Measurements from ENCODE around the gene ITPA. TPM values are rescaled to one million over a fixed set of nuclear protein-coding genes. Genes with fewer than 3 reads are reported as not detected.

Gene ITPA
- total and polyA plus RNA-seq, 2 of the 8 experiments (the other 6 are each of a cell fraction or from before 2014, with no cell fraction given) = 88.2 to 94.0 TPM

- no peak for TF ChIP-seq CHD7 (IDR thresholded peaks at IDR 0.05; ENCODE audit: insufficient replicate concordance, low read length)
- no peak for TF ChIP-seq BRCA1 (IDR thresholded peaks at IDR 0.05; ENCODE audit: low read depth, low read length)
- no peak for TF ChIP-seq NRF1 (IDR thresholded peaks at IDR 0.05; ENCODE audit: low read depth, low read length)
- no peak for TF ChIP-seq CREB1 (IDR thresholded peaks at IDR 0.05)
- TF ChIP-seq BCL11A (IDR thresholded peaks at IDR 0.05; ENCODE audit: low read depth in 2 of 2, low read length in 2 of 2) = no peak
- no peak for TF ChIP-seq SIX5 (IDR thresholded peaks at IDR 0.05; ENCODE audit: low read depth, low read length)
- TF ChIP-seq MAX (IDR thresholded peaks at IDR 0.05) = no peak
- TF ChIP-seq TEAD4 (IDR thresholded peaks at IDR 0.05; ENCODE audit: low read depth, low read length) = no peak
- TF ChIP-seq SP1 (IDR thresholded peaks at IDR 0.05; ENCODE audit: low read depth, low read length) = no peak
- no peak for TF ChIP-seq TAF1 (IDR thresholded peaks at IDR 0.05; ENCODE audit: low read depth, low read length)
- no peak for TF ChIP-seq CHD2 (IDR thresholded peaks at IDR 0.05; ENCODE audit: low read length)
- no peak for TF ChIP-seq TCF12 (IDR thresholded peaks at IDR 0.05; ENCODE audit: low read depth, low read length)
- no peak for TF ChIP-seq FOSL1 (IDR thresholded peaks at IDR 0.05; ENCODE audit: insufficient read depth, low read depth, low read length)
- TF ChIP-seq ZNF274 (IDR thresholded peaks at IDR 0.05; ENCODE audit: borderline replicate concordance, extremely low read depth, low read length) = no peak
Measured at GRCh38 chr20:3175270-3175669, 34.0 kb upstream of the ITPA start (continued).
